OCI-LY1 (cell line): ENCODE measurements around the gene LIN54.
"Not testable (repeated sequence)": the region's sequence is repeated elsewhere in the genome, so short reads cannot be mapped to it uniquely, and the experiment has no call there.

Experiments used
- H2AFZ ChIP-seq: fragments of 200-600 bp; sonication (generic), shearing (Covaris generic); 2 replicates; pipeline ENCODE4 v1.6.0; 2014; ENCODE audit warnings: antibody characterized with exemption, mild to moderate bottlenecking, low read length
- H3F3A ChIP-seq: fragments of 200-600 bp; sonication (generic), shearing (Covaris generic); 2 replicates; pipeline ENCODE4 v1.6.0; 2014; ENCODE audit warnings: mild to moderate bottlenecking, antibody characterized with exemption, low read length, moderate library complexity; ENCODE audit not compliant: insufficient read depth
- H3K27ac ChIP-seq: fragments of 200-600 bp; sonication (generic); 2 replicates; pipeline ENCODE4 v1.5.1; 2014; ENCODE audit warnings: low read length, mixed run types, mild to moderate bottlenecking, low read depth; ENCODE audit not compliant: poor library complexity, severe bottlenecking
- H3K27me3 ChIP-seq: fragments of 200-600 bp; sonication (generic); 2 replicates; pipeline ENCODE4 v1.6.0; 2014; ENCODE audit warnings: antibody characterized with exemption, mild to moderate bottlenecking, low read length, moderate library complexity; ENCODE audit not compliant: insufficient read depth
- H3K36me3 ChIP-seq: fragments of 200-600 bp; sonication (generic); 2 replicates; pipeline ENCODE4 v1.6.1; 2014; ENCODE audit warnings: mild to moderate bottlenecking, antibody characterized with exemption, low read length, moderate library complexity, mixed read lengths; ENCODE audit not compliant: insufficient read depth
- H3K4me1 ChIP-seq: fragments of 200-600 bp; sonication (generic); 2 replicates; pipeline ENCODE4 v1.5.1; 2014; ENCODE audit warnings: mild to moderate bottlenecking, low read length, moderate library complexity; ENCODE audit not compliant: insufficient read depth, severe bottlenecking
- H3K4me2 ChIP-seq: fragments of 200-600 bp; sonication (generic), shearing (Covaris generic); 2 replicates; pipeline ENCODE4 v1.6.1; 2014; ENCODE audit warnings: low read length
- H3K4me3 ChIP-seq: fragments of 200-600 bp; sonication (generic); 2 replicates; pipeline ENCODE4 v1.5.1; 2014; ENCODE audit warnings: low read length, low read depth, mild to moderate bottlenecking, mixed read lengths; ENCODE audit not compliant: poor library complexity, severe bottlenecking
- H3K79me2 ChIP-seq: fragments of 200-600 bp; shearing (Covaris generic); 2 replicates; pipeline ENCODE4 v1.6.1; 2016; ENCODE audit warnings: mixed run types, low read length, mixed read lengths; ENCODE audit not compliant: insufficient read depth
- H3K9ac ChIP-seq: fragments of 200-600 bp; sonication (generic), shearing (Covaris generic); 2 replicates; pipeline ENCODE4 v1.6.1; 2014; ENCODE audit warnings: mild to moderate bottlenecking, low read length, mixed read lengths
- H3K9me2 ChIP-seq: fragments of 200-600 bp; sonication (generic), shearing (Covaris generic); 2 replicates; pipeline ENCODE4 v1.6.1; 2014; ENCODE audit warnings: low read depth, mild to moderate bottlenecking, low read length, mixed read lengths
- H3K9me3 ChIP-seq: fragments of 200-600 bp; shearing (Covaris generic); 2 replicates; pipeline ENCODE4 v1.6.1; 2014; ENCODE audit warnings: low read length, mixed read lengths
- H4K20me1 ChIP-seq: fragments of 200-600 bp; sonication (generic), shearing (Covaris generic); 2 replicates; pipeline ENCODE4 v1.6.0; 2016; ENCODE audit warnings: mild to moderate bottlenecking, low read length; ENCODE audit not compliant: insufficient read depth
- CTCF ChIP-seq: fragments of 200-600 bp; sonication (generic), shearing (Covaris generic); IDR thresholded peaks from 2 replicates; pipeline ENCODE4 v1.5.1; 2017; ENCODE audit warnings: mild to moderate bottlenecking, antibody characterized with exemption, low read length, moderate library complexity, mixed read lengths
- EZH2 ChIP-seq: fragments of 200-600 bp; sonication (generic), shearing (Covaris generic); IDR thresholded peaks from 2 replicates; pipeline ENCODE4 v1.8.0; 2017; ENCODE audit warnings: borderline replicate concordance, mixed run types, mild to moderate bottlenecking, antibody characterized with exemption, low read length, moderate library complexity, mixed read lengths

Gene LIN54

GRCh38 chr4:83024233-83024632 is 13.6 kb upstream of the LIN54 start:
- H3K27ac ChIP-seq = no peak overlapping the region
- H3K4me2 ChIP-seq = no peak overlapping the region
- H3K4me1 ChIP-seq = peaks cover 9% of the 10 kb centered on the region
- no peaks in the 10 kb centered on the region for H3K36me3 ChIP-seq
- H3K79me2 ChIP-seq = no peaks in the 10 kb centered on the region
- no peak overlapping the region for H3K4me3 ChIP-seq
- no peak overlapping the region for H3K9ac ChIP-seq
- no peaks in the 10 kb centered on the region for H3K27me3 ChIP-seq
- H3K9me3 ChIP-seq = 0 out of 2 replicates have a peak, but pooled peaks cover 6% of the 10 kb centered on the region
- no peak overlapping the region for H2AFZ ChIP-seq
- H3F3A ChIP-seq = no peaks in the 10 kb centered on the region
- TF ChIP-seq CTCF (no peak), EZH2 (no peak)
- H4K20me1 ChIP-seq = no peaks in the 10 kb centered on the region
- no peaks in the 10 kb centered on the region for H3K9me2 ChIP-seq

- H3K27me3 ChIP-seq, H2AFZ ChIP-seq, H3K9me2 ChIP-seq, H3K4me3 ChIP-seq, H3K9me3 ChIP-seq, H4K20me1 ChIP-seq, H3K27ac ChIP-seq, H3K4me2 ChIP-seq, H3K4me1 ChIP-seq, H3K9ac ChIP-seq, H3K79me2 ChIP-seq, H3K36me3 ChIP-seq, H3F3A ChIP-seq: not testable (repeated sequence)
Observed at GRCh38 chr4:83023599-83023998, 13.0 kb upstream of the LIN54 start.

- no peak overlapping the region for H3K4me3 ChIP-seq
- H3K27me3 ChIP-seq = no peaks in the 10 kb centered on the region
- H3K4me2 ChIP-seq = no peak overlapping the region
- H3K9me3 ChIP-seq = 0 out of 2 replicates have a peak, but pooled peaks cover 6% of the 10 kb centered on the region
- H3K27ac ChIP-seq = no peak overlapping the region
- no peak overlapping the region for H3K9ac ChIP-seq
- H3K4me1 ChIP-seq = peaks cover 9% of the 10 kb centered on the region
- H3F3A ChIP-seq = no peaks in the 10 kb centered on the region
- H2AFZ ChIP-seq = no peak overlapping the region
- H4K20me1 ChIP-seq = no peaks in the 10 kb centered on the region
- no peaks in the 10 kb centered on the region for H3K36me3 ChIP-seq
- no peaks in the 10 kb centered on the region for H3K79me2 ChIP-seq
- no peaks in the 10 kb centered on the region for H3K9me2 ChIP-seq
- no peak for TF ChIP-seq EZH2
- TF ChIP-seq CTCF = no peak
Observed at GRCh38 chr4:83022724-83023450, 12.3 kb upstream of the LIN54 start.
